IPS DF 19.7 (cell line): Measurements from ENCODE around the gene SUPT20HL2.
"Not testable (repeated sequence)": the region's sequence is repeated elsewhere in the genome, so short reads cannot be mapped to it uniquely, and the experiment has no call there.

Experiments
- DNase-seq: peaks from one replicate; pipeline ENCODE4 v3.0.0-alpha.2; 2013; ENCODE audit warnings: low read depth, low spot score

The SUPT20HL2 gene

GRCh38 chrX:24309580-24310374, 4.1 kb downstream of the SUPT20HL2 start:
- not testable (repeated sequence) for DNase-seq

- DNase-seq, result not testable (repeated sequence)
These were observed 5.1 kb downstream of the SUPT20HL2 start for GRCh38 chrX:24308803-24309202.

DNA sequence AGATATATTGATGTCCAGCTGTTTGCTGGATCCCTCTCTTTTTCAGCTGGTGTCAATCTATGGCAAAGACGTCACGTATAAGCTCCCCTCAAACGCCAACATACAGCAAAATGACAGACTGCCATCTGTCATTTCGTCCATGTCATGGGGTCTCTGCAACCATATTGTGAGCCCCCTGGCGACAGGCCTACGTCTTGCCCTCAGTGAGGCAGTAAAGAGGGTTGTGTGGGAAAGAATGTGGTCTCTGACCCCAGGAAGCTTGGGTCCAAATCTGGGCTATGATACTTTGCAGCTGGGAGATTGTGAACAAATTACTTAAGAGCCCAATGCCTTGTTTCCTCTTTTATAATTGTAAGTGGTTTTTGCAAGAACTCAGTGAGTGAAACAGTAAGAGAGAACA, 7.4 kb downstream of the SUPT20HL2 start:
- no peak for DNase-seq

DNA sequence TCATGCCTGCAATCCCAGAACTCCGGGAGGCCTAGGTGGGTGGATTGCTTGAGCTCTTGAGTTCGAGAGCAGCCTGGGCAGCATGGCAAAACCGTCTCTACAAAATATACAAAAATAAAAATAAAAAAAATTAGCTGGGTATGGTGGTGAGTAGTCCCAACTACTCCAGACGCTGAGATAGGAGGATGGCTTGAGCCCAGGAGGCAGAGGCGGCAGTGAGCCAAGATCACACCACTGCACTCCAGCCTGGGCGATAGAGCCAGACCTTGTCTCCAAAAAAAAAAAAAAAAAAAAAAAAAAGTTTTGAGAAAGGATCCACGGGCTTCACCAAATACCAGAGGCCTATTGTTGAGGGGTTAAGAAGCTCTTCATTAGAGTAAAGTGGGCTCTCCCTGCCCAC, 8.0 kb downstream of the SUPT20HL2 start:
- no peak for DNase-seq

DNA sequence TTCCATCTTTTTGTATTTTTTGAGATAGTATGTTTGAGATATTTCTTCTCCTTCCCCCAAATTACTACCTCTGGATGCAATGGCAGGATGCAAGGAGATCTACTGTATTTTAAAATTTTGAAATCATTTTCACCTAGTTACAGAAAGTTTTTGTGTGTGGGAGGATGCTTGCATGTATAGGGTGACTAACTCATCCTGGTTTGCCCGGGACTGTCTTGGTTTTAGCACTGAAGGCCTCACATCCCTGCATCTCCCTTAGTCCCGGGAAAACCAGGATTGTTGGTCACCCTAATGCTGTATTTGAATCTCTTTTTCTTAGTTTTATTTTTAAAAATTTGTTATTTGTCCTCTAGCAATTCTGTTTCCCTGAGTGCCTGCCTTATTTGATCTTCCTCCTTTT, 12.1 kb downstream of the SUPT20HL2 start:
- no peak for DNase-seq

GRCh38 chrX:24301060-24301459, 12.8 kb downstream of the SUPT20HL2 start:
- no peak for DNase-seq

GRCh38 chrX:24298191-24298590, 15.7 kb downstream of the SUPT20HL2 start:
- no peak for DNase-seq

DNA sequence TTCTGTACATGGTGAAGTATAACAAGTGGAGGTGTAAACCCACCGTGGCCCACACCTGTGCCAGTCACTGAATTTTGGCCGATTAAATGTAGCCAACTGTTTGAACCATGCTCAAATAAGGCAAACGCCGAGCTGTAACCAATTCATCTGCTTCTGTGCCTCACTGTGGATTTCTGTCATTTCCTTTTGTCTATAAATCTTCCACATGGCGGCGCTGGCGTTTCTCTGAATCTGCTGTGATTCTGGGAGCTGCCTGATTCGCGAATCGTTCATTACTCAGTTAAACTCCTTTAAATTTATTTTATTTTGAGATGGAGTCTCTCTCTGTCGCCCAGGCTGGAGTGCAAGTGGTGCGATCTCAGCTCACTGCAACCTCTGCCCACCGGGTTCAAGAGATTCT, 19.2 kb downstream of the SUPT20HL2 start:
- no peak for DNase-seq

GRCh38 chrX:24293412-24293811, 20.5 kb downstream of the SUPT20HL2 start:
- DNase-seq, result no peak

- DNase-seq, result no peak
These were observed 21.5 kb downstream of the SUPT20HL2 start for GRCh38 chrX:24292353-24292752.

- no peak for DNase-seq
These were observed 28.8 kb downstream of the SUPT20HL2 start for GRCh38 chrX:24285082-24285481.

GRCh38 chrX:24283127-24283794, 30.6 kb downstream of the SUPT20HL2 start:
- no peak for DNase-seq

GRCh38 chrX:24282381-24283126, 31.3 kb downstream of the SUPT20HL2 start:
- no peak for DNase-seq

DNA sequence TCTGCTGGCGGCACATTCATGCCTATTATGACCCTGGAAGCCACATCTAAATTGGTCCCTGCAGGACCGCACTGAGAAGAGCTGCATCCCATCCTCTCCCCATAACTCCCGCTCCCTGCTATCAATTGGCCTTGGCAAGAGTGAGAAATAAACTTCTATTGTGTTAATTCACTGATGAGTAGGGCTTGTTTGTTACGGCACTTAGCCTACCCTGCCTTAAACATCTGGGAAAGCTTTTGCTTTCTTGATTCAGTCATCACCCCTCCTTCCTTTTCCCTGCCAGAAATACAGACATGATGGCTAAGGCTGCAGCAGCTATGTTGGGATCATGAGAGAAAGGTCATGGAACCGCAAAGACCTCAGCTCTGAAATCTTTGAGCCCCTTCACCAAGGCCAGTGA, 36.5 kb downstream of the SUPT20HL2 start:
- DNase-seq, result no peak

DNA sequence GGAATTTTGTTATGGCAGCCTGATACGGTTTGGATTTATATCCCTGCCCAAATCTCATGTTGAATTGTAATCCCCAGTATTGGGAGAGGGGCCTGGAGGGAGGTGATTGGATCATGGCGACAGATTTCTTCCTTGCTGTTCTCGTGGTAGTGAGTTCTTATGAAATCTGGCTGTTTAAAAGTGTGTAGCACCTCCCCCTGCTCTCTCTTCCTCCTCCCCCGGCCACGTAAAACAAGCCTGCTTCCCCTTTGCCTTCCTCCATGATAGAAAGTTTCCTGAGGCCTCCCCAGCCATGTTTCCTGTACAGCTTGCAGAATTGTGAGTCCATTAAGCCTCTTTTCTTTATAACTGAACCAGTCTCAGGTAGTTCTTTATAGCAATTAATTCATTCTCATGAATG, 37.9 kb downstream of the SUPT20HL2 start:
- DNase-seq, result no peak

- no peak for DNase-seq
These were observed 42.6 kb downstream of the SUPT20HL2 start for GRCh38 chrX:24271262-24271661.

DNA sequence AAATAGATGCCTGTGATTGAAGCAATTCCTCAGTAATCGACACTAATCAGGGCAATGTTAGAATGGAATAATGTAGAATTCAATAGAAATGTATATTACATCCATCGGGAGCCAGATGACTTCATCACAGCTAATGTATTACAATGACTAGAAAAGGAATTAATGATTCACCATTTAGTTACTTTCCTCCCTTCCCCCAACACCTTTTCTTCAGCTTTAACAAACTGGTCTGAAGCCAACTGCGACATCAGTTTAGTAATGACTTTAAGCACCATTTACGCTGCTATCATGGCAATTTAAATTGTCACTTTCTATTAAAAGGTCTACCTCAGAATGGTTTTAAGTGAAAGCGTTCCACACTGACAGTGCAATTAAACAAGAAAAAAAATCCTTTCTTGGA, 45.1 kb downstream of the SUPT20HL2 start:
- DNase-seq, result no peak

DNA sequence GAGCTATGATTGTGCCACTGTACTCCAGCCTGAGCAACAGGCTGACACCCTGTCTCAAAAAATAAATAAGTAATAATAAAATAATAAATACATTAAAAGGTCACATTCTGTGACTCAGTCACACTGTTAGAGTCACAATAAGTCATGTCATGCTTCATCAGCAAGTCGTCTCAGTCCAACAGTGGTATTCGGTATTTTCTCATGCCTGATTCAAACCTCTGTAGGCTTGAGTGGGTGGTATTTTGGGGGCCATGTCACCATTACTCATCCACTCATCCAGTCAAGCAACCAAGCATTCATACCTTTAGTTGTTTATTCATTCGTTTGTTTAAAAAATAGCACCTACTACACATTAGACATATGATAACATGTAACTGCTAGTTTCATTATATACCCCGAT, 46.9 kb downstream of the SUPT20HL2 start:
- no peak for DNase-seq

GRCh38 chrX:24264383-24264782, 49.5 kb downstream of the SUPT20HL2 start:
- no peak for DNase-seq

DNA sequence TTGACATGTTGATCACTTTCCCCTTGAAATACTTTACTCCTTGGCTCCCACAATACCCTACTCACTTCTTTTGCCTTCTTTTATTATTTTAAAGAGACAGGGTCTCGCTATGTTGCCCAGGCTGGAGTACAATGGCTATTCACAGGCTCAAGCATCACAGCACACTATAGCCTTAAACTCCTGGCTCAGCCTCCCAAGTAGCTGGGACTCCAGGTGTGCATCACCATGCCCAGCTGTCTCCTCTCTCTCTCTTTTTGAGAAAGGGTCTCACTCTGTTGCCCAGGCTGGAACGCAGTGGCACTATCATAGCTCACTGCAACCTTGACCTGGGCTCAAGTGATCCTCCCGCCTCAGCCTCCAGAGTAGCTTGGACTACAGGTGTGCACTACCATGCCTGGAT, 51.6 kb downstream of the SUPT20HL2 start:
- no peak for DNase-seq
